ENCODE results near the gene SLC7A8.
"Not testable (repeated sequence)": the region's sequence is repeated elsewhere in the genome, so short reads cannot be mapped to it uniquely, and the experiment has no call there.

The SLC7A8 gene

DNA sequence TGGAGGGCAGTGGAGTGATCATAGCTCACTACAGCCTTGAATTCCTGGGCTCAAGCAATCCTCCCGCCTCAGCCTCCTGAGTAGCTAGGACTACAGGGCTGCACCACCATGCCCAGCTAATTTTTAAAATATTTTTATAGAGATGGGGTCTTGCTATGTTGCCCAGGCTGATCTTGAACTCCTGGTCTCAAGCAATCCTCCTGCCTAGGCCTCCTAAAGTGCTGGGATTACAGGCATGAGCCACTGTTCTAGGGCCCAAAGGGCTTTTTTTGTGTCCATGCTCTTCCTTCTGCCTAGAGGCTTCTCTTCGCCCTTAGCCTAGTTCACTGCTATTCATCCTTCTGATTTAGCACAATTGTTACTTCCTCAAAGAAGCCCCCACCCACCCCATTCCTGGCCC lies 13.0 kb upstream of the SLC7A8 start:
- DNase-seq; H3K4me3 Mint-ChIP-seq; H3K4me1 Mint-ChIP-seq (ENCODE audit: low read depth); H3K27ac Mint-ChIP-seq; H3K9me3 Mint-ChIP-seq; H3K27me3 Mint-ChIP-seq; H3K36me3 Mint-ChIP-seq (ENCODE audit: low read depth): not testable (repeated sequence)

DNA sequence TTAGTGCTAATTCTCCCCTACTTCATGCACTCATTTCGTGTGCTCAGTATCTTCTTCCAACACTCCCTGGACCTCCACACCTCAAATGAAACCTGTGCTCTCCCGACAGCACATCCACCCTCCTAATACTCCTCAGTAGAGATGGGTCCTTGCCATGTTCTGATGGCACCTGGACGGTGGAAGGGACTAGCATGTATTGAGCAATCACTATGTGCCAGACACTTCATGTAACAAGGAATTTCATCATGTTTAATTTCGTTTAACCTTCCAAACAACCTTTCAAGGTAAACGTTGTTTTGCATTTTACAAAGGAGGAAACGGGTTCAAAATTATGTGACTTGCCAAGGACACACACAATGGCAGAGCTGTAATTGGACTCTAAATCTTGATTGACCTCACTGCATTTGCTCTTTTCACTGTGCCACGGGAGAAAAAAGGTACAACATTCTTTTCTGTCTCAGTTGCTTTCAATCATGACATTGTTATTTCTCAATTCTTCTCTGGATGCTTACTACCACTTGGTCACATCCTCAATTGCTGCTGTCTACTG lies 12.2 kb upstream of the SLC7A8 start:
- H3K4me3 Mint-ChIP-seq = no peak overlapping the region
- H3K9me3 Mint-ChIP-seq = no peaks in the 10 kb centered on the region
- H3K27me3 Mint-ChIP-seq = no peaks in the 10 kb centered on the region

DNA sequence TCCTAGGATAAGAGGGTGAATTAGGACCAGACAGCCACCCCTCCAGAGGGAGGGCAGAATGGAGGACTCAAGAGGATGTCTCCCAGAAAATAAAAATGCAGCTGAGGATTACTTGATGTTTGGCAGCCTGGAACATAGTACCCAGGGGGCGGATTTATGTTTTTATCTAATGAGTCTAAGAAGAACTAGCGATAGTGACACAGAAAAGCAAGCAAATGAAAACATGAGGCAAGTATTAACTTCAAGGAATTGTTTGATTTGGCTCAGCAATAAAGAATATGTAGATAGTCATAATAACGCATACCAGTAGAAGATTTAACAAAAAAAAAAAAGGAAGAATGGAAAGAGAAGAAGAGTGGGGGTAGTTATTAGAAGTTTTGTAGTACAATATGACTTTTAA lies 10.0 kb upstream of the SLC7A8 start:
- Mint-ChIP-seq H3K4me1 (ENCODE audit: low read depth) (no peaks in the 10 kb centered on the region), H3K9me3 (no peaks in the 10 kb centered on the region), H3K27ac (no peak overlapping the region), H3K27me3 (no peaks in the 10 kb centered on the region), H3K36me3 (ENCODE audit: low read depth) (no peaks in the 10 kb centered on the region), H3K4me3 (no peak overlapping the region)
- no peak for DNase-seq

More for the DNA sequence above, 12.2 kb upstream of the SLC7A8 start:
- Mint-ChIP-seq H3K36me3 (ENCODE audit: low read depth) (no peaks in the 10 kb centered on the region), H3K4me1 (ENCODE audit: low read depth) (no peaks in the 10 kb centered on the region), H3K27ac (no peak overlapping the region)
- DNase-seq = no peak

DNA sequence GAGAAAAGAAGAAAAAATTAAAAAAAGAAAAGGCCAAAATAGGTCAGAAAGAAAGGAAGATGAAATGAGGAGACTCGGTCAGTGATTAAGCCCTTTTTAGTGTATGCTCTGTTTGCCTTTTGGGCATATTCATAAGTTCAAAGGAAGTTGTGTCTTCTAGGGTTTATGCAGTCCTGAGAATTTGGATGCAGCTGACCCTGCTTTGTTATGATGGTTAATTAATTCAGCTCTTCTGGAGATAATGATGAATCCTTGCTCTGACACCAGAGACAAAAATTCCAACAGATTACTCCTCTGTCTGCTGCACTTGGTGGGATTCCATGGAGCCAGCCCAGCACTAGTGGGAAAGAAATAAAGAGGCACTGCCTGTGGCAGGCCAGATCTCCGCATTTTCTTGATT lies 4.5 kb upstream of the SLC7A8 start:
- Mint-ChIP-seq H3K9me3 (no peaks in the 10 kb centered on the region), H3K4me3 (no peak overlapping the region), H3K4me1 (ENCODE audit: low read depth) (peaks cover 3% of the 10 kb centered on the region), H3K27ac (no peak overlapping the region), H3K27me3 (no peaks in the 10 kb centered on the region), H3K36me3 (ENCODE audit: low read depth) (no peaks in the 10 kb centered on the region)
- DNase-seq = no peak

DNA sequence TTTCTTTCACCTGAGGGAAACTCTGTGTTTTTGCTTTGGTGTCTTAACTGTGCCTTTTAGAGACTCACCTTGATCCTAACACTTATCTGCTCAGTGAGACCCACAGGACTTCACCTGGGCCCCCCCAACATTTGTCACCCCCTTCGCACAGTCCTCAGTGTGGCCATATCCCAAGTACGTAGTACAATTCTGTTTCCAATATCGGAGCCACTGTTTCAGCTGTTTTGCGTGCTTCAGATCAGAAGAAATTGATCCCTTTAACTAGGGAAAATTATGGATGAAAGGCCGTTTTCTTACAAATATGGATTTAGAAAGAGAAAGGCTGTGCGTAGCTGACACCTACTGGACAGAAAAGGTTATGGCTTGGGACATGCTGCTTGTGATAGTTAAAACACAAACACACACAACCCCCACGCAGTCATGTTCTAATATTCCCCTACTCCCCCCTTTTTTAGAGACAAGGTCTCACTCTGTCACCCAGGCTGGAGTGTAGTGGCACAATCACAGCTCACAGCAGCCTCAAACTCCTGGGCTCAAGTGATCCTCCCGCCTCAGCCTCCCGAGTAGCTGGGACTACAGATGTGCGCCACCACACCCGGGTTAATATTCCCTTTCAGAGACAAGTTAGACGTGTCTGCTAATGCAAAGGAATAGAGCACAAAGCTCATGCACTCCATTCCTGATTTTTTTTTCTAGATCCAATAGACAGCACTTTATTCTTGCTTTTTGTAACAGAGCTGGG lies 3.6 kb upstream of the SLC7A8 start:
- no peak overlapping the region for H3K27ac Mint-ChIP-seq
- H3K36me3 Mint-ChIP-seq (ENCODE audit: low read depth) = no peaks in the 10 kb centered on the region
- H3K4me3 Mint-ChIP-seq = no peak overlapping the region
- DNase-seq = no peak
- H3K9me3 Mint-ChIP-seq = no peaks in the 10 kb centered on the region
- peaks cover 3% of the 10 kb centered on the region for H3K4me1 Mint-ChIP-seq (ENCODE audit: low read depth)
- peaks cover under 1% of the 10 kb centered on the region for H3K27me3 Mint-ChIP-seq

DNA sequence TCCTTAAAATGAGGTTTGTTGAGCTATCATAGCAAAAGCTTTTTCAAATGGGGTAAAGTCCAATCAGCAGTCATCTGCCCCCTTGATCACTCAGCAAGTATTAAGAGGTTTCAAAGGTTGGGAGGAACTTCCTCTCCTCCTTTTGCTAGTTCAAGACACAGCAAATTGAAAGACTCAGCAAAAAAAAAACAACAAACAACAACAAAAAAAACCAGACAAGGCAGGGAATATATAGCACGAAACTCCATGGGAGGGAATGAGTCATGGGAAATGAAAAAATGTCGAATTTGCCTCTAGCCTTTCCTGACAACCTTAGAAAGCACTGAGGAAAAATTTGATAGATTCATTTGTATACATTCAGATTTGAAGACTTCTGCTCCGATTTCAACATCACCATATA lies 1.6 kb upstream of the SLC7A8 start:
- Mint-ChIP-seq H3K4me3 (no peak overlapping the region), H3K27me3 (peaks cover 19% of the 10 kb centered on the region), H3K27ac (no peak overlapping the region), H3K4me1 (ENCODE audit: low read depth) (peaks cover 13% of the 10 kb centered on the region), H3K9me3 (no peaks in the 10 kb centered on the region), H3K36me3 (ENCODE audit: low read depth) (no peaks in the 10 kb centered on the region)
- DNase-seq = no peak

DNA sequence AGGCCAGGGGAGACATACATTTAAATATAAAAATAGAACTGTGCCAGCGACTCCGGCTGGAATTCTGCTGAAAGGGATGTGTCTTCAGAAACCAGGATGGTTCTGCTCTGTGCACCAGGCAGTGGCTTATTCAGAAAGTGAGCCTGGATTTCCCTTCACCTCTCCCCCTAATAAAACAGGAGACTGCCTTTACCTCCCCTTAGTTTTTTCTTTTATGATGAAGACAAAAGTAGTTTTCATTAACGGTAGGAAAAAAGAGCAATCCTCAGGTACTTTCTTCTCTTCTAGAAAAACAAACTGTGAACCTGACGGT lies 346 bp downstream of the SLC7A8 start:
- peaks cover 29% of the 10 kb centered on the region for H3K27me3 Mint-ChIP-seq
- H3K27ac Mint-ChIP-seq = no peak overlapping the region
- H3K4me1 Mint-ChIP-seq (ENCODE audit: low read depth) = peaks cover 20% of the 10 kb centered on the region
- no peak for DNase-seq
- no peaks in the 10 kb centered on the region for H3K36me3 Mint-ChIP-seq (ENCODE audit: low read depth)
- H3K4me3 Mint-ChIP-seq = no peak overlapping the region
- no peaks in the 10 kb centered on the region for H3K9me3 Mint-ChIP-seq

DNA sequence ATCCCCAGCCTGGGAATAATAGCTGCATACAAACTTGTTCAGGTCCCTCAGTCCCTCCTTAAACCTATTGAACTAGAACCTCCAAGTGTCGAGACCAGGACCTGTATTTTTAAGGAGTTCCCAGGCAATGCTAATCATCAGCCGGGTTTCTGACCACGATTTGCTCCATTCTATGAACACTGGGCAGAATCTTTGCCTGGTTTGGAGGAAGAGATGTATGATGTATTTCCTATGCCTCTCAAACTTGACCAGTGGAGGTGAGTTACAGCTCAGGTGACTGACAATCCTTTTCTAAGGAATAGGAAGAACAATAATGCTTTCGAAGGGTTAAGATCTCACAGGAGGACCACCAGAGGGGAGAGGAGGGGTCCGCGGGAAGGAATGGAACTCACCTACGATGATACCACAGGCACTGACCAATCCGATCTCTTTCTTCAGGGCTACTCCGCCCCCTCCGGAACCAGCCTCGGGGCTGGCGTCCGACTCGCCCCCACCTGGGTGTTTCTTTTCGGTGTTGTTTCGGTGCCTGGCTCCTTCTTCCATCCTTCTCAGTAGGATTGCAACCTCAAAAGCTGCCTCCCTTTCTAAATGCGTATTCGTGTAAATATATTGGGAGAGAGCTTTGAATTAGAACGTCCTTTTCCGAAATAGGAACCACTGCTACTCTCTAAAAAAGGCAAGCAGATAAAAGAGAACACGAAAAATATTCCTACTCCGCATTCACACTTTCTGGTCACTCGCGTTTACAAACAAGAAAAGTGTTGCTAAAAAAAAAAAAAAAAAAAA lies 895 bp downstream of the SLC7A8 start:
- Mint-ChIP-seq H3K9me3 (no peaks in the 10 kb centered on the region), H3K4me3 (no peak overlapping the region), H3K27ac (no peak overlapping the region), H3K36me3 (ENCODE audit: low read depth) (no peaks in the 10 kb centered on the region), H3K4me1 (ENCODE audit: low read depth) (peaks cover 24% of the 10 kb centered on the region), H3K27me3 (peaks cover 30% of the 10 kb centered on the region)
- peak; percentile 55 for DNase-seq

DNA sequence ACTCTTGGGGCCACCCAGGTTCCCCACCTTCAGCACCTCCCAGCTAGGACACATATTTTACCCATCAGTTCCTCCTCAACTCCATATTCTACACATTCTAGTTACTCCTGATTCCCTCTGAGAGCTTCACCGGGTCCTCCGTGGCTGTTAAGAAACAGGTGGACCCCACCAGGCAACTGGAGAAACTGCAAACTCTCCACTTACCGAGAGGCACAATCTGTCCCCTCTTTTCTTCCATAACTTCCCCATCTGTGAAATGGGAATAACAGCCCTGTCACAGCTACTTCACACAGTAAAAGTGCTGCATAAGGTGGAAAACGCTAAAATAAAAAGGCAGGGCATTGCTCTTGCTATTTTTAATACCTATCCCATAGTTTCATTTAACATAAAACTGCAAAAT lies 1.5 kb downstream of the SLC7A8 start:
- Mint-ChIP-seq H3K27ac (no peak overlapping the region), H3K4me3 (no peak overlapping the region), H3K4me1 (ENCODE audit: low read depth) (peaks cover 29% of the 10 kb centered on the region), H3K36me3 (ENCODE audit: low read depth) (no peaks in the 10 kb centered on the region), H3K9me3 (no peaks in the 10 kb centered on the region), H3K27me3 (peaks cover 30% of the 10 kb centered on the region)
- no peak for DNase-seq

DNA sequence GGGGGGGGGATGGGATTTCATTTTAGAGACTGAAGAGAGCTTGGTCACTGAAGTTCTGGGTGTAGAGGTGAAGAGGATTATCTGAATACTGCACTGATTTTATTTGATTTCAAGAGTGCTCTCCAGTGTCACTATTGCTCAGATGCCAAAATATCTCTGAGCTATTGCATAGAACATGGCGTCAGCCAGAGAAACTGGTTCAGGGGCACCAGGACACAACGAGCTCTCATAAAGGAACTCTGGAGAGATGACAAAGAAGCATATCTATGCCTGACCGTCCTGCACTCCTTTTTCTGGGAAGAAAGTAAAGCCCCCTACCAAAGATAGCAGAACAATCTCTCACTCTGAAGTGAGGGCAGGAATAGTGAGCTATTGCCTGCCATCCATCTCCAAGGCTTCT lies 2.0 kb downstream of the SLC7A8 start:
- DNase-seq = no peak
- Mint-ChIP-seq H3K4me1 (ENCODE audit: low read depth) (peaks cover 28% of the 10 kb centered on the region), H3K27ac (no peak overlapping the region), H3K27me3 (peaks cover 30% of the 10 kb centered on the region), H3K9me3 (no peaks in the 10 kb centered on the region), H3K36me3 (ENCODE audit: low read depth) (no peaks in the 10 kb centered on the region), H3K4me3 (no peak overlapping the region)

DNA sequence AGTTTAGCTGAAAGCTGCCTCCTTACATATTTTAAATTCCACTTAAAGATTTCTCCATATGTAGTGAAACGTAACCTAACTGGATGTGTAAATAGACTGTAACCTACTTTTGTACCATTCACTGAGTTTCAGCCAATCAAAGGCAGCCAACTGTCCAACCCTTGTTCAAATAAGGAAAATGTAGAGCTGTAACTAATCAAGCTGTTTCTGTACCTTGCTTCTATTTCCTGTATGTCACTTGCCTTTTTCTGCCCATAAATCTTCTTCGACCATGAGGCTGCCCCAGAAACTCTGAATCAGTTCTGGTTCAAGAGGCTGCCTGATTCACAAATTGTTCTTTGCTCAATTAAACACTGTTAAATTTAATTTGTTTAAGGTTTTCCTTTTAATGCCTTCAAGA lies 6.3 kb downstream of the SLC7A8 start:
- DNase-seq = no peak
- Mint-ChIP-seq H3K36me3 (ENCODE audit: low read depth) (no peaks in the 10 kb centered on the region), H3K9me3 (no peaks in the 10 kb centered on the region), H3K27ac (peak overlapping the region; percentile 5), H3K27me3 (peaks cover 35% of the 10 kb centered on the region), H3K4me3 (no peak overlapping the region), H3K4me1 (ENCODE audit: low read depth) (peaks cover 42% of the 10 kb centered on the region)

DNA sequence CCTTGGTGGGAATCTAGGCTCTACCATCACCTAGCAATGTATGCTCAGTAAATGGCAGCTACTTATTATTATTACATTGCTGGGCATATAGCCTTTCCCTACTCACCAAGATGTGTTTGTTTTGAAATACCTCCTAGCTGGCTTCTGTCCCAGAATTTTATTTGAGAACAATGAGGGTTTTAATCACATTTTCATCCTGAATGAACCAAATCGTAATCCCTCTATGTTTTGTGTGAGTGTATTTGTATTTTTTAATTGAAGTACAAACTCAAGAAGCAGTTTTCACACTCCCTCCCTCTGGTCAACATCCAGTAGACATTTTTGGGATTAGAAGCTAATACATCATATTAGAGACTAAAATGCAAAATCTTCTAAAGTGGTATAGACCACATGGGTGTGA lies 7.6 kb downstream of the SLC7A8 start:
- no peaks in the 10 kb centered on the region for H3K9me3 Mint-ChIP-seq
- H3K4me1 Mint-ChIP-seq (ENCODE audit: low read depth) = peaks cover 41% of the 10 kb centered on the region
- no peak for DNase-seq
- H3K27ac Mint-ChIP-seq = no peak overlapping the region
- H3K36me3 Mint-ChIP-seq (ENCODE audit: low read depth) = no peaks in the 10 kb centered on the region
- peaks cover 23% of the 10 kb centered on the region for H3K27me3 Mint-ChIP-seq
- H3K4me3 Mint-ChIP-seq = no peak overlapping the region

DNA sequence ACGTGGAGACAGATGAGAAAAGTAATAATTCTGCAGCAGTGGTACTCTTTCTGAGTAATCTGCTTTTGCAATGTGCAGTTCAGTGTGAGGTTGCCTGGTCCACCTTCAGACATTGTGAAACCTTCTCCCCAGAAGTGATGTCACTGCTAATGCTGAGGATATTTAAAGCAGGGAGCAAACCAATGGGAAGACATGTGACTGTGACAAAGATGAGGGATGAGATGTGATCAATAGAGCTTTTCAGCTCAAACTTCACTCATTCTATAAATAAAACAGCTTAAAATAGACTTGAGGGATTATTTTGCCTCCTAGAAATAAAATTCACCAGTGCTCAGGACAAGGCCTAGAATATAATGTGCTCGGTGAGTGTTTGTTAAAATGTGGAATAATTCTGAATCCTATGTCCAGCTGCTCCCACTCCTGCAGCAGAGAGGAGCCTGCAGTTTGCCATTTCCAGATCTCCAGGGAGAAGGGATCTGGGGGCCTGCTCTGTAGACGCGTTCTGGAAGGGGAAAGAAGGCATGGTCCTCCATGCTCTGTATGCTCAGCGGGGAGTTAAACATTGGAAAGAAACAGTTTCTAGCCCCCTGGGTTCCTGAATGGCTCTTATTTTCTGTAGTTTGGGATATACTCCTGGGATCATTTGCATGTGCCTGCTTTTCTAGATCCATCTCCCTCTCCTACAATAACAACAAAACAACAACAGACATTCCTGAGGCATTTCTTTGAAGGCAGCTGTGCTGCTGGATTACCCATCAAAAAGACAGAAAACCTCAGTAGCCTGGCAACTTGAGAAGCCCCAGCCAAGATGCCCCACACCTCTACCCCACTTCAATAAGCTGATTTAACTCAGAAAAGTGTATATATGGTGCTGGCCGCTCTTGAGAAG lies 8.9 kb downstream of the SLC7A8 start:
- H3K27me3 Mint-ChIP-seq = peaks cover 15% of the 10 kb centered on the region
- DNase-seq = no peak
- H3K27ac Mint-ChIP-seq = no peak overlapping the region
- H3K4me3 Mint-ChIP-seq = no peak overlapping the region
- H3K9me3 Mint-ChIP-seq = no peaks in the 10 kb centered on the region
- H3K36me3 Mint-ChIP-seq (ENCODE audit: low read depth) = no peaks in the 10 kb centered on the region
- peaks cover 34% of the 10 kb centered on the region for H3K4me1 Mint-ChIP-seq (ENCODE audit: low read depth)

DNA sequence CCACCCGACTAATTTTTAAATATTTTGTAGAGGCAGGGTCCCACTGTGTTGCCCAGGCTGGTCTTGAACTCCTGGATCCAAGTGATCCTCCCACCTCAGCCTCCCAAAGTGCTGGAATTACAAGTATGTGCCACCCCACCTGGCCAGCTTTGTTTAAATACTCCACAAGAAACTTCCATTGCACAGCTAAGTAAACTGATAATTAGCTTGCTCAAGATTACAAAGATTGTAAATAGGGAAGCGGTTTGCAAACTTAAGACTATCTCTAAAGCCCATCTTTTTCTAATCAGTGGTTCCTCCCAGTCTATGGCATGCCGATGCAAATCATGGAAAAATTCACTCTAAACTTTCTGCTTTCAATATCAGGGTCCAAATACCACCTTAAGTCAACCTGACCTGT lies 9.7 kb downstream of the SLC7A8 start:
- no peaks in the 10 kb centered on the region for H3K9me3 Mint-ChIP-seq
- H3K4me3 Mint-ChIP-seq = no peak overlapping the region
- H3K4me1 Mint-ChIP-seq (ENCODE audit: low read depth) = peaks cover 29% of the 10 kb centered on the region
- DNase-seq = no peak
- no peaks in the 10 kb centered on the region for H3K36me3 Mint-ChIP-seq (ENCODE audit: low read depth)
- H3K27ac Mint-ChIP-seq = no peak overlapping the region
- peaks cover 9% of the 10 kb centered on the region for H3K27me3 Mint-ChIP-seq
